SU-DHL-6 (cell line): ENCODE measurements around the gene CRYBA1.

ENCODE experiments used
- CTCF ChIP-seq: fragments of 200-600 bp; sonication (generic); IDR thresholded peaks from one replicate; pipeline ENCODE4 v1.5.1; 2017; ENCODE audit warnings: antibody characterized with exemption, mild to moderate bottlenecking, low read length, moderate library complexity; ENCODE audit not compliant: insufficient read depth, poor library complexity, severe bottlenecking
- EZH2phosphoT487 ChIP-seq: fragments of 200-600 bp; sonication (generic), shearing (Covaris generic); conservative IDR thresholded peaks from 2 replicates; pipeline ENCODE4 v1.6.1; 2018; ENCODE audit warnings: mild to moderate bottlenecking, antibody characterized with exemption, low read length, moderate library complexity, mixed read lengths

- TF ChIP-seq CTCF (no peak), EZH2phosphoT487 (no peak)
Observed at GRCh38 chr17:29242051-29242450, 4.6 kb upstream of the CRYBA1 start.
